ENCODE data around the gene KIAA1671. TPM values are rescaled to one million over a fixed set of nuclear protein-coding genes. Genes with fewer than 3 reads are reported as not detected.
A peak's percentile ranks its signal among the peaks of the same experiment; 100 is the strongest.
"Not testable (repeated sequence)": the region's sequence is repeated elsewhere in the genome, so short reads cannot be mapped to it uniquely, and the experiment has no call there.

Gene KIAA1671
- total RNA-seq, 1 donor from 2014 or later: 46.7 TPM

DNA sequence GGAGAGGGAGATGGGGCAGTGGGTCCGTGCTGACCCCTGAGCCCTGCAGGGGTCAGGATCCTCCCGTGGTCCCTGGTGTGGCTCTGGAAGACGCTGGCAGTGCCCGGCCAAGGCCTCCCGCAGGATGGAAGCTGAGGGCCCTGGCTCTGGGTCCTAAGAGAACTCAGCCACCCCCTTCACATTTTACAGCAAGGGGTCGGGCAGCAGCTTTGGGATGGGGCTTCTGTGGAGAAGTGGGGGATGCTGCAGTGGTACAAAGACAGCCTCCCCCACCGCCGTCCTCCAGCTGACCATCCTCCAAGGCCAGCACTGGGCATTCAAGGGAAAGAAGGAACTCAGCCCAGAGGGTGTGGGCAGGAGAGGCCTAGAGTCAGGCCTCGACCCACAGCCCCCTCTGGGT, 225.4 kb downstream of the KIAA1671 start:
- Histone ChIP-seq H3K27ac (no peak overlapping the region), H3K9me3 (no peaks in the 10 kb centered on the region), H3K4me1 (peaks cover 6% of the 10 kb centered on the region), H3K4me3 (no peak overlapping the region), H3K27me3 (no peaks in the 10 kb centered on the region), H3K36me3 (peaks cover 28% of the 10 kb centered on the region)
- ATAC-seq: no peak
- intact Hi-C loops (cut with DNase I): no loop called here
- peak; percentile 38 for DNase-seq
- TF ChIP-seq, protein P1, sequence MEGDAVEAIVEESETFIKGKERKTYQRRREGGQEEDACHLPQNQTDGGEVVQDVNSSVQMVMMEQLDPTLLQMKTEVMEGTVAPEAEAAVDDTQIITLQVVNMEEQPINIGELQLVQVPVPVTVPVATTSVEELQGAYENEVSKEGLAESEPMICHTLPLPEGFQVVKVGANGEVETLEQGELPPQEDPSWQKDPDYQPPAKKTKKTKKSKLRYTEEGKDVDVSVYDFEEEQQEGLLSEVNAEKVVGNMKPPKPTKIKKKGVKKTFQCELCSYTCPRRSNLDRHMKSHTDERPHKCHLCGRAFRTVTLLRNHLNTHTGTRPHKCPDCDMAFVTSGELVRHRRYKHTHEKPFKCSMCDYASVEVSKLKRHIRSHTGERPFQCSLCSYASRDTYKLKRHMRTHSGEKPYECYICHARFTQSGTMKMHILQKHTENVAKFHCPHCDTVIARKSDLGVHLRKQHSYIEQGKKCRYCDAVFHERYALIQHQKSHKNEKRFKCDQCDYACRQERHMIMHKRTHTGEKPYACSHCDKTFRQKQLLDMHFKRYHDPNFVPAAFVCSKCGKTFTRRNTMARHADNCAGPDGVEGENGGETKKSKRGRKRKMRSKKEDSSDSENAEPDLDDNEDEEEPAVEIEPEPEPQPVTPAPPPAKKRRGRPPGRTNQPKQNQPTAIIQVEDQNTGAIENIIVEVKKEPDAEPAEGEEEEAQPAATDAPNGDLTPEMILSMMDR (IDR thresholded peaks at IDR 0.05): no peak

DNA sequence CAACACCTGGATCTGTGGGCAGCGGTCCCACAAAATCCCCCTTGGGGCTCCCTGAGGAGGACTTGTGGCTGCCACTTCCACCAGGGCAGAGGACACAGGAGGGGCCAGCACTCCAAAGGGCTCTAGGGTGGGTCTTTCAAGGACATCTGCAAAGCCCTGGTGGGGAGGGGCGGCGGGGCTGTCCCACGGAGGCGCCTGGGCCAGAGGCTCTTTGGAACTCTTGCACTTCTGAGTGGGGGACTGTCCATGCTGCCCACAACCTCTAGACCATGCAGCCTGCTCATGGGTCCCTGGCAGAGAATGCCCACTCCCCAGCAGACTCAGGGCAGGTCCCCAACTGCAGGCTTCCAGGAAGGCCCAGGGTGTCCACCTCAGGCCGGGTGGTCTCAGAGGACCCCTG, 225.8 kb downstream of the KIAA1671 start:
- H3K4me1 ChIP-seq; H3K27me3 ChIP-seq; intact Hi-C loops (cut with DNase I); H3K27ac ChIP-seq; H3K4me3 ChIP-seq; H3K9me3 ChIP-seq: not testable (repeated sequence)
- peaks cover 28% of the 10 kb centered on the region for H3K36me3 ChIP-seq
- peak; percentile 71 for DNase-seq
- peak; percentile 9 for ATAC-seq

DNA sequence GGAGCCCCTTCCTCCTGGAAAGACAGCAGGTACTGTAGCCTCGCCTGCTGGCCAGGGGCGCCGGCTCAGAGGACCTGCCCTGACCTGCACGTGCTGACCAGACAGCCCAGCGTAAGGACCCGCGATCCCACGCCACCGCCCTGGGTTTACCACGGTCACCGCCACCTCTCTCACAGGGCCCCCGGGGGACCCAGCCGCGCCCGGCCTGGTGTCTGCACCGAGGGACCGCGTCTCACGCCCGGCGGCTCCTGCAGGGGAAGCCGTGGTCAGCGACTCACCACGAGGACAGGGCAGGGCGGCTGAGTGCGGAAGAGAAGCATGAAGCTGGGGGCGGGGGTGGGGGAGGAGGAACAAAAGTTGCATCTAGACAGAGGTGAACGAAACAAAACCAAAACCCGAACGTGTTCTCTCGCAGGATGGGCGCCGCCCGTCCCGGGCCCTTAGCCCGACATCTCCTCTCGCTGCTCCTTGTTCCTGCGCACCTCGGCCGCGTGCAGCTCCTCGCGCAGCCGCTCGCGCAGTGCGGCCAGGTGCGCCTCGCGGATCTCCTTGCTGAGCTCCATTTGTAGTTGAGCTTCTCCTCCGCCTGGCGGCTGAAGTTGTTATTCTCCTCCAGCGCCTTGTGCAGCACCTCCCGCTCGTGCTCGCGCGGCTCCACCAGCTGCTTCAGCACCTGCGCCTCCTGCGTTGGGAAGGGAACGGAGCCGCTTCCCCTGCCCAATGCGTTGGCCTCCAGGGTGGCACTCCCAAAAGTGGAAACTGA, 226.5 kb downstream of the KIAA1671 start:
- ATAC-seq: peak; percentile 69
- H3K36me3 ChIP-seq: peaks cover 28% of the 10 kb centered on the region
- DNase-seq: peak; percentile 41
- H3K9me3 ChIP-seq; H3K4me3 ChIP-seq; H3K27ac ChIP-seq; H3K4me1 ChIP-seq; H3K27me3 ChIP-seq; intact Hi-C loops (cut with DNase I): not testable (repeated sequence)

- ATAC-seq: peak; percentile 70
- H3K27me3 ChIP-seq: no peaks in the 10 kb centered on the region
- DNase-seq: peak; percentile 62
- no peak overlapping the region for H3K4me3 ChIP-seq
- TF ChIP-seq, protein P1 (IDR thresholded peaks at IDR 0.05): no peak
- H3K27ac ChIP-seq: no peak overlapping the region
- H3K36me3 ChIP-seq: peaks cover 25% of the 10 kb centered on the region
- peaks cover 6% of the 10 kb centered on the region for H3K4me1 ChIP-seq
- H3K9me3 ChIP-seq: no peaks in the 10 kb centered on the region
- intact Hi-C loops (cut with DNase I): no loop called here
Measured at GRCh38 chr22:25182131-25183110, 229.9 kb downstream of the KIAA1671 start.

DNA sequence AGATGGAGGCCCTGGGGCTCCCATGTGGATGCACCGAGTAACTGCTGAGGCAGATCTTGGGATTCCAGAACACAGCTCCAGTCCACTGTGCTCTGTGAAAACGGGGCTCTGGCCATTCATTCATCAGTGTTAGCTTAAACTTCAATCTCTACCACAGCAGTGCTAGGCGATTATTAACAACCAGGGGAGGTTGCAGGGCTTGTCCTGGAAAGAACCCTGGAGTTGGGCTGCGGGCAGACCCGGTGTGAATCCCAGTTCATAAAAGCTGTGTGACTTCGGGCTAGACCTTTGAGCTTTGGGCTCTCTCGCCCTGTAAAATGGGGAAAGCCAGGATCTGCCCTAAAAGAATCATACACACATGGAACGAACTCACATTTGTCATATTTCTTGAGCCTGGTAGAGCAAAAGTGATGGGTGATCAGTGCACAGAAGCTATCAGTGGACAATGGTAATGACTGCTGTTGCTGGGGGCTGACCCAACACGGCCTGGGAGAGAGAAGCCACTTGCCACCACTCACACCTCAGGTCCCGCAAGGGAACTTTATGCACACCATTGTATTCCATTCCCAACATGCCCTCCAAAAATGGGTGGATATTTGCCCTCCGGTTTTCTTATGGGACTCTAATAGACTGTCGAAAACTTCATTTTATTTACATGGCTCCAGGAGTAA, 231.6 kb downstream of the KIAA1671 start:
- TF ChIP-seq, protein P1 (IDR thresholded peaks at IDR 0.05): no peak
- peaks cover 6% of the 10 kb centered on the region for H3K4me1 ChIP-seq
- no peak for ATAC-seq
- H3K27ac ChIP-seq: no peak overlapping the region
- no peaks in the 10 kb centered on the region for H3K9me3 ChIP-seq
- intact Hi-C loops (cut with DNase I): no loop called here
- no peak overlapping the region for H3K4me3 ChIP-seq
- peaks cover 25% of the 10 kb centered on the region for H3K36me3 ChIP-seq
- H3K27me3 ChIP-seq: no peaks in the 10 kb centered on the region
- peak; percentile 33 for DNase-seq

DNA sequence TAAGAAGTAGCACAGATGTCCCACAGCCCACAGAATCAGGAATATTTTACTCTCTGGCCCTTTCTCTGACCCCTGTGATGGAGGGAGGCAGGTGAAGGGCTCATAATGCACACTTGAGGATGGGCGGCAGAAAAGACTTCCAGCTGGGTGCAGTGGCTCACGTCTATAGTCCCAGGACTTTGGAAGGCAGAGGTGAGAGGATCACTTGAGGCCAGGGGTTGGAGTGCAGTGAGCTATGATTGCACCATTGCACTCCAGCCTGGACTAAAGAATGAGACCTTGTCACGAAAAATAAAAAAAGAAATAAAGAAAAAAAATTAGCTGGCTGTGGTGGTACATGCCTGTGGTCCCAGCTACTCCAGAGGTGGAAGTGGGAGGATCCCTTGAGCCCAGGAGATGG, 233.6 kb downstream of the KIAA1671 start:
- H3K9me3 ChIP-seq: no peaks in the 10 kb centered on the region
- H3K27me3 ChIP-seq: no peaks in the 10 kb centered on the region
- H3K4me1 ChIP-seq: peaks cover 6% of the 10 kb centered on the region
- DNase-seq (no peak), ATAC-seq (no peak)
- peaks cover 37% of the 10 kb centered on the region for H3K36me3 ChIP-seq
- TF ChIP-seq, protein P1 (IDR thresholded peaks at IDR 0.05): no peak
- no peak overlapping the region for H3K4me3 ChIP-seq
- no peak overlapping the region for H3K27ac ChIP-seq
- intact Hi-C loops (cut with DNase I): no loop called here
